GM12878 (cell line): ENCODE results near the gene CHMP2B. TPM values are rescaled to one million over a fixed set of nuclear protein-coding genes. Genes with fewer than 3 reads are reported as not detected.

Experiments used
- ATAC-seq: fragments of 200-7000 bp; cut with Tn5 transposase; 3 replicates; pipeline ENCODE4 v1.9.1; 2020; ENCODE audit warnings: mild to moderate bottlenecking, moderate library complexity
- BruUV-seq: library from RNA; stranded (reverse); fragments of 400-500 nt; replicated peaks from 2 replicates; lab custom pipeline; 2021; lab: Mats Ljungman, UMichigan
- CTCF ChIA-PET: fragments of 300-600 bp; sonication (Branson Sonifier 250); formaldehyde crosslinking; extraction: SDS; loops from one replicate; lab custom pipeline; 2021; ENCODE audit warnings: inconsistent platforms; lab: Yijun Ruan, JAX
- POLR2A ChIA-PET: fragments of 350-600 bp; formaldehyde crosslinking; extraction: SDS; loops from one replicate; lab custom pipeline; 2021; ENCODE audit warnings: inconsistent platforms; lab: Charles Lee
- RAD21 ChIA-PET: fragments of 300-600 bp; sonication (Branson Sonifier 250); formaldehyde crosslinking; loops from one replicate; lab custom pipeline; 2023; ENCODE audit warnings: antibody characterized with exemption; ENCODE audit not compliant: unreplicated experiment; lab: Charles Lee
- SMC1A ChIA-PET: fragments of 300-600 bp; sonication (Branson Sonifier 250); formaldehyde crosslinking; loops from one replicate; lab custom pipeline; 2023; ENCODE audit not compliant: unreplicated experiment, uncharacterized antibody; lab: Charles Lee
- DNase-seq: peaks from one replicate; pipeline ENCODE4 v3.0.0-alpha.2; 2011; ENCODE audit warnings: low read depth, low spot score
- FAIRE-seq: peaks from 3 replicates; lab custom pipeline; 2011; peaks lifted over from hg19 to GRCh38; lab: Jason Lieb, UNC
- H2AFZ ChIP-seq: 2 replicates; pipeline ENCODE4 v1.6.0; 2011; ENCODE audit warnings: low read depth, low read length, control low read depth; ENCODE audit not compliant: control insufficient read depth
- H3K27ac ChIP-seq: 2 replicates; pipeline ENCODE4 v1.5.1; 2011; ENCODE audit warnings: control low read depth; ENCODE audit not compliant: control insufficient read depth, insufficient read depth
- H3K27me3 ChIP-seq, 2 experiments: replicated peaks in 1 of 2; 2 replicates each; pipeline versions ENCODE4 v1.6.0 to v1.6.1; 2011; ENCODE audit warnings: low read length in 1 of 2; ENCODE audit not compliant: control insufficient read depth in 2 of 2, insufficient read depth in 2 of 2
- H3K36me3 ChIP-seq, 2 experiments: 2 replicates each; pipeline ENCODE4 v1.5.1; 2011; ENCODE audit warnings: low read length in 1 of 2; ENCODE audit not compliant: control insufficient read depth in 2 of 2, insufficient read depth in 2 of 2
- H3K4me1 ChIP-seq: 2 replicates; pipeline ENCODE4 v1.6.1; 2011; ENCODE audit warnings: mild to moderate bottlenecking, low read length, moderate library complexity, mixed read lengths; ENCODE audit not compliant: control insufficient read depth, insufficient read depth
- H3K4me2 ChIP-seq: 2 replicates; pipeline ENCODE4 v1.6.0; 2011; ENCODE audit warnings: control low read depth; ENCODE audit not compliant: control insufficient read depth, insufficient read depth
- H3K4me3 ChIP-seq: fragments of 200-600 bp; sonication (generic); 2 replicates; pipeline ENCODE4 v1.5.1; 2016
- H3K79me2 ChIP-seq: 2 replicates; pipeline ENCODE4 v1.6.0; 2011; ENCODE audit warnings: low read length; ENCODE audit not compliant: control insufficient read depth, insufficient read depth
- H3K9ac ChIP-seq: 2 replicates; pipeline ENCODE4 v1.8.0; 2011; ENCODE audit warnings: low read length, control low read depth, mixed read lengths; ENCODE audit not compliant: control insufficient read depth, insufficient read depth
- H3K9me3 ChIP-seq: replicated peaks from 3 replicates; pipeline ENCODE4 v1.5.1; 2011; ENCODE audit warnings: mild to moderate bottlenecking, low read length; ENCODE audit not compliant: control insufficient read depth, insufficient read depth
- H4K20me1 ChIP-seq: 2 replicates; pipeline ENCODE4 v1.6.0; 2011; ENCODE audit not compliant: control insufficient read depth, insufficient read depth
- PAX8 ChIP-seq: fragments of 450-650 bp; IDR thresholded peaks from 2 replicates; pipeline ENCODE4 v1.6.1; 2017; ENCODE audit warnings: mild to moderate bottlenecking, moderate library complexity
- RAD51 ChIP-seq: fragments of 450-650 bp; IDR thresholded peaks from 2 replicates; pipeline ENCODE4 v1.6.1; 2016; ENCODE audit warnings: moderate library complexity, mild to moderate bottlenecking, inconsistent platforms
- WGBS: methylation state at CpG from one replicate; pipeline ENCODE4 v1.1.6; 2016; ENCODE audit warnings: low lambda C conversion rate; ENCODE audit not compliant: insufficient replicate concordance, insufficient coverage; ENCODE audit errors: missing lambda C conversion rate; 5-methylcytosine and 5-hydroxymethylcytosine counted together
- in situ Hi-C: fragments of 300-500 bp; cut with MboI; formaldehyde crosslinking; loops from 9 replicates; pipeline ENCODE4 v1.14.3; 2018; ENCODE audit warnings: mixed read lengths
- intact Hi-C: fragments of 100-400 bp; cut with micrococcal nuclease; formaldehyde crosslinking; loops from one replicate; pipeline ENCODE4 v1.14.2; 2022; ENCODE audit not compliant: unreplicated experiment
- polyA plus RNA-seq, 11 experiments: library from polyadenylated mRNA; depleted of rRNA in 4 of 11; unstranded in 6 of 11; stranded (reverse) in 5 of 11; fragments of >200 nt; fragmentation: Nextera tagmentation in 4 of 11; fragmentation: Illumina TruSeq in 1 of 11; extraction: Ambion mirVana in 4 of 11; extraction: Trizol in 1 of 11; gene quantifications; 1 replicate in 1 of 11; 2 replicates in 10 of 11; pipeline versions ENCODE4 v1.2.1 to v1.2.3, GENCODE V29; 2011 to 2016; ENCODE audit warnings: inconsistent platforms in 2 of 11, missing spikeins in 2 of 11, low read depth in 1 of 11
- total RNA-seq, 4 experiments: library from RNA; depleted of rRNA in 3 of 4; stranded (reverse); fragments of >200 nt in 3 of 4; fragmentation: Illumina TruSeq in 1 of 4; extraction: Trizol in 1 of 4; gene quantifications; 2 replicates each; pipeline versions ENCODE4 v1.2.1 to v1.2.3, GENCODE V29; 2013 to 2021
- TF ChIP-seq, protein P1 (sequence below): IDR thresholded peaks from 2 replicates; pipeline ENCODE4 v1.6.1; 2012; ENCODE audit warnings: low read length, inconsistent platforms
- TF ChIP-seq, protein P2 (sequence below): fragments of 150-350 bp; IDR thresholded peaks from 2 replicates; pipeline ENCODE4 v1.6.1; 2016; ENCODE audit warnings: low read depth, low read length

The CHMP2B gene
- total and polyA plus RNA-seq, 10 of the 15 experiments (the other 5 are each of a cell fraction or from before 2014, with no cell fraction given), result 14.9 to 54.8 (median 24.6) TPM

DNA sequence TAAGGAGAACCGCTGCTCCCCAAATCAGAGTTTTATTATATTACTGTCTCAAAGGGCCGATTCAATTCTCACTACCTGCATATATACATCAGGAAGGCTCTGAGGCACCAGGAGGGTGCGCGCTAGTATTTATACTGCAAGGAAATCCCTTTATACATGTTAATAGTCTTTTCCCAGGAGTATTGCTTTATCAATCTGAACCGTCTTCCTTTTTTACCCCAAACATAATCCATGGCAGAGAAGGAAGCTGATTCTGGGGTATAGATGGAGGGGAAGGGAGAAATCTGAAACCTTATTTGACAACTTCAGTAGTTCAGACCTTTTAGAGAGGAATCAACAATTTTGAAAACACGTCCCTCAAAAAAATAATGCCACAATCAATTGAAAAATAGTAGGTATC is 49.4 kb downstream of the CHMP2B start, which contains the start of gene POU1F1:
TSS of gene POU1F1 (minus strand) at position 101 of the 400 bp plus-strand sequence. CDS start 122 bp downstream, outside the sequence.
- TF ChIP-seq PAX8 (no peak), RAD51 (no peak)
- TF ChIP-seq, protein P1, sequence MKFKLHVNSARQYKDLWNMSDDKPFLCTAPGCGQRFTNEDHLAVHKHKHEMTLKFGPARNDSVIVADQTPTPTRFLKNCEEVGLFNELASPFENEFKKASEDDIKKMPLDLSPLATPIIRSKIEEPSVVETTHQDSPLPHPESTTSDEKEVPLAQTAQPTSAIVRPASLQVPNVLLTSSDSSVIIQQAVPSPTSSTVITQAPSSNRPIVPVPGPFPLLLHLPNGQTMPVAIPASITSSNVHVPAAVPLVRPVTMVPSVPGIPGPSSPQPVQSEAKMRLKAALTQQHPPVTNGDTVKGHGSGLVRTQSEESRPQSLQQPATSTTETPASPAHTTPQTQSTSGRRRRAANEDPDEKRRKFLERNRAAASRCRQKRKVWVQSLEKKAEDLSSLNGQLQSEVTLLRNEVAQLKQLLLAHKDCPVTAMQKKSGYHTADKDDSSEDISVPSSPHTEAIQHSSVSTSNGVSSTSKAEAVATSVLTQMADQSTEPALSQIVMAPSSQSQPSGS, result no peak
- TF ChIP-seq, protein P2, sequence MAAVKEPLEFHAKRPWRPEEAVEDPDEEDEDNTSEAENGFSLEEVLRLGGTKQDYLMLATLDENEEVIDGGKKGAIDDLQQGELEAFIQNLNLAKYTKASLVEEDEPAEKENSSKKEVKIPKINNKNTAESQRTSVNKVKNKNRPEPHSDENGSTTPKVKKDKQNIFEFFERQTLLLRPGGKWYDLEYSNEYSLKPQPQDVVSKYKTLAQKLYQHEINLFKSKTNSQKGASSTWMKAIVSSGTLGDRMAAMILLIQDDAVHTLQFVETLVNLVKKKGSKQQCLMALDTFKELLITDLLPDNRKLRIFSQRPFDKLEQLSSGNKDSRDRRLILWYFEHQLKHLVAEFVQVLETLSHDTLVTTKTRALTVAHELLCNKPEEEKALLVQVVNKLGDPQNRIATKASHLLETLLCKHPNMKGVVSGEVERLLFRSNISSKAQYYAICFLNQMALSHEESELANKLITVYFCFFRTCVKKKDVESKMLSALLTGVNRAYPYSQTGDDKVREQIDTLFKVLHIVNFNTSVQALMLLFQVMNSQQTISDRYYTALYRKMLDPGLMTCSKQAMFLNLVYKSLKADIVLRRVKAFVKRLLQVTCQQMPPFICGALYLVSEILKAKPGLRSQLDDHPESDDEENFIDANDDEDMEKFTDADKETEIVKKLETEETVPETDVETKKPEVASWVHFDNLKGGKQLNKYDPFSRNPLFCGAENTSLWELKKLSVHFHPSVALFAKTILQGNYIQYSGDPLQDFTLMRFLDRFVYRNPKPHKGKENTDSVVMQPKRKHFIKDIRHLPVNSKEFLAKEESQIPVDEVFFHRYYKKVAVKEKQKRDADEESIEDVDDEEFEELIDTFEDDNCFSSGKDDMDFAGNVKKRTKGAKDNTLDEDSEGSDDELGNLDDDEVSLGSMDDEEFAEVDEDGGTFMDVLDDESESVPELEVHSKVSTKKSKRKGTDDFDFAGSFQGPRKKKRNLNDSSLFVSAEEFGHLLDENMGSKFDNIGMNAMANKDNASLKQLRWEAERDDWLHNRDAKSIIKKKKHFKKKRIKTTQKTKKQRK, result no peak
- H3K4me2 ChIP-seq, result no peak within 1 kb of the TSS
- H3K27me3 ChIP-seq, result no peaks in the 10 kb centered on the region
- no peak within 1 kb of the TSS for H3K27ac ChIP-seq
- ChIA-PET RAD21 (no interaction called here), SMC1A (no interaction called here), CTCF (no interaction called here), POLR2A (no interaction called here)
- 53% methylated on average over 6 of the region's 6 CpGs for WGBS
- intact Hi-C loops, result no loop called here
- no peak for ATAC-seq
- no TSS peak for BruUV-seq
- no peaks in the 10 kb centered on the region for H3K79me2 ChIP-seq
- H3K9me3 ChIP-seq, result no peaks in the 10 kb centered on the region
- DNase-seq, result no peak
- FAIRE-seq, result no peak
- no peak within 1 kb of the TSS for H3K9ac ChIP-seq
- no peaks in the 10 kb centered on the region for H4K20me1 ChIP-seq
- no peaks in the 10 kb centered on the region for H3K4me1 ChIP-seq
- in situ Hi-C loops, result no loop called here
- no peaks in the 10 kb centered on the region for H3K36me3 ChIP-seq
- no peak within 1 kb of the TSS for H2AFZ ChIP-seq
- no peak within 1 kb of the TSS for H3K4me3 ChIP-seq
